Aorta (tissue), 5 donors: ENCODE results near the gene ADGRL3. TPM values are rescaled to one million over a fixed set of nuclear protein-coding genes. Genes with fewer than 3 reads are reported as not detected.

Experiments used
- ATAC-seq: fragments of 200-7000 bp; cut with Tn5 transposase; one replicate; pipeline ENCODE4 v1.9.1; 2022; ENCODE audit warnings: moderate library complexity; ENCODE audit not compliant: low FRiP score
- DNase-seq, 2 donors: peaks; one replicate each; pipeline ENCODE4 v3.0.0-alpha.2; 2020
- H3K27ac ChIP-seq, 2 donors: one replicate each; pipeline ENCODE4 v1.5.1; 2013; ENCODE audit warnings: low read length in 2 of 2, mild to moderate bottlenecking in 2 of 2, moderate library complexity in 2 of 2, control low read depth in 1 of 2, inconsistent platforms in 1 of 2, low read depth in 1 of 2
- H3K27me3 ChIP-seq, 2 donors: one replicate each; pipeline ENCODE4 v1.6.1; 2013; ENCODE audit warnings: control low read depth in 1 of 2, low read length in 1 of 2, mild to moderate bottlenecking in 1 of 2, moderate library complexity in 1 of 2; ENCODE audit not compliant: insufficient read depth in 2 of 2, control insufficient read depth in 1 of 2
- H3K36me3 ChIP-seq, 2 donors: one replicate each; pipeline ENCODE4 v1.6.1; 2013; ENCODE audit warnings: control low read depth in 1 of 2, low read length in 1 of 2, mild to moderate bottlenecking in 1 of 2; ENCODE audit not compliant: insufficient read depth in 2 of 2, control insufficient read depth in 1 of 2
- H3K4me1 ChIP-seq, 2 donors: one replicate each; pipeline ENCODE4 v1.6.1; 2013; ENCODE audit warnings: low read length in 2 of 2, control low read depth in 1 of 2, mild to moderate bottlenecking in 1 of 2, moderate library complexity in 1 of 2; ENCODE audit not compliant: insufficient read depth in 2 of 2, control insufficient read depth in 1 of 2
- H3K4me3 ChIP-seq, 2 donors: one replicate each; pipeline ENCODE4 v1.5.1; 2013; ENCODE audit warnings: low read length in 2 of 2, control low read depth in 1 of 2, mild to moderate bottlenecking in 1 of 2
- H3K9me3 ChIP-seq: one replicate; pipeline ENCODE4 v1.6.1; 2013; ENCODE audit warnings: mild to moderate bottlenecking, low read length; ENCODE audit not compliant: control insufficient read depth
- WGBS, 2 donors: extraction: QIAGEN DNeasy Blood & Tissue Kit; methylation state at CpG; one replicate each; pipeline ENCODE4 v1.1.7; 2013; 5-methylcytosine and 5-hydroxymethylcytosine counted together
- intact Hi-C, 2 donors: fragments of 100-400 bp; cut with DNase I; formaldehyde crosslinking; loops; one replicate each; pipeline versions ENCODE4 v1.14.2 to v1.15.0; 2022
- polyA plus RNA-seq, 2 donors: library from polyadenylated mRNA; stranded (reverse); fragments of 200-250 nt; gene quantifications; one replicate each; pipeline ENCODE4 v1.2.3, GENCODE V29; 2013
- total RNA-seq, 2 donors: library from RNA; stranded (reverse); fragmentation: NEBNext Ultra II Directional; extraction: Animal tissue kit (Norgen Biotek cat#: 25700); gene quantifications; one replicate each; pipeline ENCODE4 v1.2.1, GENCODE V29; 2021
- donor health status: healthy with polysubstance abuse.
- donor health status: Bipolar disorder and iron deficiency.
- donor health status: DM: no; HTN: no; CAD: no.
- donor health status: DM: no; HTN: no; CAD: no.
- donor health status: DM: yes; HTN: yes; CAD: no.

The ADGRL3 gene
- total and polyA plus RNA-seq, 4 donors = 1.8 to 110 (median 20.7) TPM

DNA sequence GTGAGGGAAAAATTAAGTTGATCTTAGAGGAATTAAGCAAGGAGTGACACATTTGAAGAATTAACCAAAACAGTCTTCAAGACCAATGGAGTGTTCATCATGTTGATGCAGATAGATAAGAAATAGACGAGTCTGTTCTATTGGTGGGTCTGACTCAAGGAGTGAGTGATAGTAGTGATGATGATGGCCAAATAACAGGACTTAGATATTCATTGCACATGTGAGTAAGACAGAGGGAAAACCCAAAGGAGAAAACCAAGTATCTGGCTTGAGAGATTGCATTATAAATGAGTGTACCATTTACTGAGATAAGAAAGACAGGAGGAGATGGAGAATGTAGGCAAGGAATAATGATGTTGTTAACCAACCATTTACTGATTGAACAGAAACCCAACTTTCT lies 321.3 kb downstream of the ADGRL3 start:
- H3K36me3 ChIP-seq = no peaks in the 10 kb centered on the region

DNA sequence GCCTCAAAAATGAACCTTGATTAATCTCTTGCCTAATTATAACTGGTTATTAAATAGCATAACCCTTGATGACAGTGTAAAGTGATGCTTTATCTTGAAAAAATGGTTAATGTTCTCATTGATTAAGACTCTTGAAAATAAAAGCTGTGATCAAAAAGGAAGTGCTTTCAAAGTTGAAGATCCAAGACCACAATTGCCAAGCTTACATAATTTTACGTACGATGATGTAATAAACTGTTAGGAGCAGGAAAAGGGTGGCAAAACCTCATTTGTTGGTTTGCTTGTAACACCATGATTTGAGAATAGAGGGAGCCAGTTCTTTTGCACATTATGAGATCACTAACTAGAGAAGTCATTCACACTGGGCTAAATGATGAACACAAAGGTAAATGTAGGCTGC lies 322.2 kb downstream of the ADGRL3 start:
- WGBS, 2 donors = 92 to 98% methylated on average over 2 of the region's 2 CpGs
- Histone ChIP-seq H3K4me3 (no peak overlapping the region), H3K9me3 (no peaks in the 10 kb centered on the region), H3K36me3 (no peaks in the 10 kb centered on the region), H3K27me3 (no peaks in the 10 kb centered on the region), H3K4me1 (peaks cover 3 to 6% of the 10 kb centered on the region in 2 donors), H3K27ac (no peak overlapping the region)
- DNase-seq (no peak), ATAC-seq (no peak)
- intact Hi-C loops = no loop called here

More for the DNA sequence above, 321.3 kb downstream of the ADGRL3 start:
- Histone ChIP-seq H3K9me3 (no peaks in the 10 kb centered on the region), H3K27me3 (no peaks in the 10 kb centered on the region), H3K27ac (no peak overlapping the region), H3K4me3 (no peak overlapping the region), H3K4me1 (peaks cover 3 to 6% of the 10 kb centered on the region in 2 donors)
- DNase-seq (no peak), ATAC-seq (no peak)
- 83 to 97% methylated on average over 1 of the region's 1 CpG for WGBS, 2 donors
- intact Hi-C loops = no loop called here

DNA sequence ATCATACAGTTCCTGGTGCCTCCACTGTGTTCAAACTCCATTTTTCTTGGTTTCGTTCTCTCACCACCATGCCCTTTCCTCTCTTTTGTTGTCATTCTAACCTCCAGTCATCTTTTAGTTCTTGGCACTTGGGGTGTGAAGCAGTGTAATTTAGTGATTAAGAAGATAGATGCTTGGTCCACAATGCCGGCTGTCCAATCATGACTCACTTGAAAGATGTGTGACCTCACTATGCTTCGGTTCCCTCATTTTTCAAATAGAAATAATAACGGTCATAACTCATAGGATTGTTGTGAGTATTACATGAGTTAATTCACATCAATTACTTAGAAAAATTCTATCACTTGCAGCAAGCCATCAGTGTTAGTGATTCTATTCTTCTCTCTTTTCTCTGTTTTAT lies 327.8 kb downstream of the ADGRL3 start:
- WGBS, 2 donors = 84 to 87% methylated on average over 4 of the region's 4 CpGs
- H3K4me1 ChIP-seq = peaks cover 0 to 2% of the 10 kb centered on the region in 2 donors
- no peaks in the 10 kb centered on the region for H3K27me3 ChIP-seq
- no peak for DNase-seq
- no peak overlapping the region for H3K27ac ChIP-seq
- no peak for ATAC-seq
- no peak overlapping the region for H3K4me3 ChIP-seq
- no peaks in the 10 kb centered on the region for H3K36me3 ChIP-seq
- intact Hi-C loops = no loop called here
- H3K9me3 ChIP-seq = no peaks in the 10 kb centered on the region

DNA sequence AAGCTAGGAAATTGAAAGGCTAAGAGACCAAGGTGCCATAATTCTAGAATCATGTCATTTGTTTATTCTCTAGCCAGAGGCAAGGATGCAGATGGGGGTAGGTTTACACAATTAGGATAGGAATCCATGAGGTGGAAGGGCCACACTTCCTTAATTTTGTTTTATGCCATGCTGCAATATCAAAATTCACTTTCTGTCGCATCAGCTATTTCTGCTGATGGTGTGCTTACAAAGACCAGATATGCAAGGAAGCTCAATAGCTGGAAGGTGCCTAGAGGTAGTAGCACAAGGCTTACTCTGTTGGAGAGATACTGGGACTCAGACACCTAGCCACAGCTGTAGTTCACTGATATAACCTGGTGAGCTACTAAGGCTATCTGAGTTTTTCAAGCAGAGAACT lies 328.5 kb downstream of the ADGRL3 start:
- no peaks in the 10 kb centered on the region for H3K27me3 ChIP-seq
- 98 to 100% methylated on average over 1 of the region's 1 CpG for WGBS, 2 donors
- DNase-seq (no peak), ATAC-seq (no peak)
- no peaks in the 10 kb centered on the region for H3K36me3 ChIP-seq
- no peak overlapping the region for H3K27ac ChIP-seq
- H3K4me1 ChIP-seq = no peaks in the 10 kb centered on the region
- H3K4me3 ChIP-seq = no peak overlapping the region
- intact Hi-C loops = no loop called here
- no peaks in the 10 kb centered on the region for H3K9me3 ChIP-seq

DNA sequence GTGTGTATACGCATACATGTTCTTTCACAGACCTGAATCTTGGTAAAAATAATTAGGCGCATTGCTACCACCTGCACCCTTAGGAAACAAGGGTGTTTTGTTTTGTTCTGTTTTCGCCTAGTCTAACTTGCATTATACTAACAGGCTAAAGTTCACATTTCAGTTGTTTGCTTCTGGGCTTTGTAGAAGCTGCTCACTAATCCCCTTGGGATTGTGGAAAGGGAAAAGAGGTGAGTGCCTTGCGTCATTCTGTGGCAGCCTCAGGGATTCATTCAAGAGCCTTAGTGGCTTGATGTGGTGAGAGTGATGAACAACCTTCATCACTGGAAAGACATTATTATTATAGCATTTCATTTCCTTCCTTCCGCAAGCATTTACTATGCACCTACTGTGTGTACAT lies 331.1 kb downstream of the ADGRL3 start:
- Histone ChIP-seq H3K9me3 (no peaks in the 10 kb centered on the region), H3K27me3 (no peaks in the 10 kb centered on the region), H3K4me1 (no peaks in the 10 kb centered on the region), H3K4me3 (no peak overlapping the region), H3K27ac (no peak overlapping the region), H3K36me3 (no peaks in the 10 kb centered on the region)
- ATAC-seq (no peak), DNase-seq (no peak)
- WGBS, 2 donors = 96 to 97% methylated on average over 5 of the region's 5 CpGs
- intact Hi-C loops = no loop called here

DNA sequence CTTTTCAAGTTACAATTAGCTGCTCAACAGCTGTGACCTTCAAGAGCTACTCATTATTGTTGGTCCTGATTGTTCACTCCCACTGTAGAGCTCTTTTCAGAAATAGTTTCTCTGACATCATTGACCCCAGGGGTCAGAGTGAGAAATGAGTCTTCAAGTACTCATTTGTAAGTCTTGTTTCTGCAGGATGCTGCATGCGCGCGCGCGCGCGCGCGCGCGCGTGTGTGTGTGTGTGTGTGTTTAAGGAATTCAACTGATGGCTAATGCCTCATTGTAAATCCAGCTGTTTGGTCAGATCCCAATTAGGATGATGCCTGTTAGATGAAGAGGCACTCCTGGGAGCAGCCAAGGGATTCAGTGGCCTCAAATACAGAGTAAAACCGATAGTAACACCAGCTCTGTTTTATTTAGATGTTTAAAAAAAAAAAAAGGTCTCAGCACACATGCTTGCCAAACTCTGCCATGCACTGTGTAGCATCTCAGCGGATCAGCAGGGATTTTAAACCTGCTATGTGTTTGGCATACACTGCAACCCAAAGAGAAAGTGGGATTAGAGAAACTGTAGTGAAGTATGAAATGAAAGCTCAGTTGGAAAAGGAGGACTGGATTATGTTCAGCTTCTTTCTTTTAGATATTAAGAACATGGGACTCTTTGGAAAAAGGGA lies 332.3 kb downstream of the ADGRL3 start:
- H3K4me1 ChIP-seq = no peaks in the 10 kb centered on the region
- H3K4me3 ChIP-seq = no peak overlapping the region
- H3K27me3 ChIP-seq = no peaks in the 10 kb centered on the region
- no peak for ATAC-seq
- intact Hi-C loops = no loop called here
- no peak overlapping the region for H3K27ac ChIP-seq
- DNase-seq = no peak
- H3K36me3 ChIP-seq = no peaks in the 10 kb centered on the region
- WGBS, 2 donors = 44 to 54% methylated on average over 14 of the region's 14 CpGs
- H3K9me3 ChIP-seq = no peaks in the 10 kb centered on the region

DNA sequence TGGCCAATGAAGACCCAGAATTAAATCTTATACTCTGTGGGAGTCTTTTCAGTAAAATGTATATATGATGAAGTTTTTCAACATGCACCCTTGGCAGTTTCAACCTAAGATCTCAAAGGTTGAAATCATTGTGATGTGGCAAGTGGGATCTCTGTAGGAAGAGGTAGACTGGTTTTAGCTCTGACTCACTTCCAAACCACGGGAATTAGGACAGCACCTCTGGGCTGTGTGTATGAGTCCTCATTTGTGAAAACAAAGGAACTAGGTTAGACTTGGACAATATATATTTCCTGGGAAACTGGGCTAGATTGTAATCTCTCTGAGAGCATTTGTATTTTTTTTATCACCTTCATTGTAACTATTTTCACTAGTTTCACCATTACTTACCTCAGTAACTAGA lies 333.0 kb downstream of the ADGRL3 start:
- DNase-seq (no peak), ATAC-seq (no peak)
- intact Hi-C loops = no loop called here
- 39 to 48% methylated on average over 1 of the region's 1 CpG for WGBS, 2 donors
- Histone ChIP-seq H3K36me3 (no peaks in the 10 kb centered on the region), H3K4me1 (no peaks in the 10 kb centered on the region), H3K9me3 (no peaks in the 10 kb centered on the region), H3K4me3 (no peak overlapping the region), H3K27me3 (no peaks in the 10 kb centered on the region), H3K27ac (no peak overlapping the region)

DNA sequence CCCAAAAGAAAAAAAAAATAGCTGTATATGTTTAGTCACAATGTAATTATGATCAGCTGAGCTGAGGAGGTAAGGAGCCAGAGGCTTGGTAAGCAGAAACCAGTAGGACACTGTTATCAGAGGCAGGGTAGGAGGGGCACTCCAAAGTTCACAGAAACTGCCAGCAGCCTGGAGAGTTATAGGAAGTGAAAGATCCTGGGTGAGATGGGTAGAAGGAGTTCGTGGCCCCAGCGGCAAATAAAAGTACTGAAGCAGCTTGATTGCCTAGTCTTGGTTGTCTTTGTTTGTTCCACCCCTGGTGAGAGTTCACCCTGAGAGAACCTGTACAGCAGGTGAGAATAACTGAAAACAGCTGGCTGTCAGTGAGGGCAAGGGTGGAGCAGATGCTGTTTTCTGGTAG lies 340.8 kb downstream of the ADGRL3 start:
- Histone ChIP-seq H3K27me3 (no peaks in the 10 kb centered on the region), H3K4me1 (no peaks in the 10 kb centered on the region), H3K4me3 (no peak overlapping the region), H3K36me3 (no peaks in the 10 kb centered on the region), H3K9me3 (no peaks in the 10 kb centered on the region), H3K27ac (no peak overlapping the region)
- intact Hi-C loops = no loop called here
- ATAC-seq (no peak), DNase-seq (no peak)
- WGBS, 2 donors = 81 to 86% methylated on average over 2 of the region's 2 CpGs

DNA sequence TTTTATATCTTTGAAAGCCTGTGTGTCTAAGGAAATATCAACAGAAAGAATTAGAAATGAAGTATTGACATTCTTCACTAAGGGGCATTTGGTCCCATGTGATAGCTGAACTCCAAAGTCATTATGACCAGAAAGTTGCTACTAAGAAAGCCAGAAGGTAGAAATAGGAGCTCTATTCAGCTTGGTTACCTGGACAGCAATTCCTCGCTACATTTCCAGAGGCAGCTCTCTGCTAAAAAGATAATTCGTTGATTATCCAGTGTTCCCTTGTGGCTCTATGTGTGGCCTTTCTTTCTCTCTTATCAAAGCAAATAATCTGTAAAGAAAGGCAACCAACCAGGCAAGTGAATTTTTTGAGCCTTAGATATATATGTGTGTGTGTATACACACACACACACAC lies 341.3 kb downstream of the ADGRL3 start:
- ATAC-seq = no peak
- Histone ChIP-seq H3K27me3 (no peaks in the 10 kb centered on the region), H3K9me3 (no peaks in the 10 kb centered on the region), H3K27ac (no peak overlapping the region), H3K4me1 (no peaks in the 10 kb centered on the region), H3K36me3 (no peaks in the 10 kb centered on the region), H3K4me3 (no peak overlapping the region)
- DNase-seq = no peak
- intact Hi-C loops = no loop called here
- 95 to 98% methylated on average over 2 of the region's 2 CpGs for WGBS, 2 donors
